ENCODE data around the gene C17orf78. TPM values are rescaled to one million over a fixed set of nuclear protein-coding genes. Genes with fewer than 3 reads are reported as not detected.
"Not testable (repeated sequence)": the region's sequence is repeated elsewhere in the genome, so short reads cannot be mapped to it uniquely, and the experiment has no call there.

Gene C17orf78
- not detected in 2 replicates for total RNA-seq

DNA sequence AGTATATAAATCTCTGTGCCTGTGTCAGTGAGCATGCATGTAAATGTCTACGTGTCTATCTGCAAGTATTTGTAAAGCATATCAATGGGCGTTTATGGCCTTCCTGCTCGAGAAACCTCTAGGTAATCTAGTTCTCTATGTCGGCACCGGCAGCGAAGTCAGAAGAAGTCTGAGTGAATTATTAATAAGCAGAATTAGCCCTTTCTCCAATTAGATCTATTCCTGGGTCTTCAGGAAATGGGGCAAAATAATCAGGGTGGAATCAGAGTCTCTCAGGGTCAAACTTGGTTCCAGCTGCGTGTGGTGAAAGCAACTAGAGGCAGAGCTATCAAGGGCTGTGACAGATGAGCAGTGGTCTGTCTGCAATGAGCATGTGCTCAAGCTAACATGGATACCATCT is at the start of gene C17orf78:
C17orf78 (plus strand) TSS at position 280 of the 400 bp plus-strand sequence; CDS start at position 388, 108 bp downstream.
- no peak for DNase-seq (ENCODE audit: low read depth in 2 of 2)

DNA sequence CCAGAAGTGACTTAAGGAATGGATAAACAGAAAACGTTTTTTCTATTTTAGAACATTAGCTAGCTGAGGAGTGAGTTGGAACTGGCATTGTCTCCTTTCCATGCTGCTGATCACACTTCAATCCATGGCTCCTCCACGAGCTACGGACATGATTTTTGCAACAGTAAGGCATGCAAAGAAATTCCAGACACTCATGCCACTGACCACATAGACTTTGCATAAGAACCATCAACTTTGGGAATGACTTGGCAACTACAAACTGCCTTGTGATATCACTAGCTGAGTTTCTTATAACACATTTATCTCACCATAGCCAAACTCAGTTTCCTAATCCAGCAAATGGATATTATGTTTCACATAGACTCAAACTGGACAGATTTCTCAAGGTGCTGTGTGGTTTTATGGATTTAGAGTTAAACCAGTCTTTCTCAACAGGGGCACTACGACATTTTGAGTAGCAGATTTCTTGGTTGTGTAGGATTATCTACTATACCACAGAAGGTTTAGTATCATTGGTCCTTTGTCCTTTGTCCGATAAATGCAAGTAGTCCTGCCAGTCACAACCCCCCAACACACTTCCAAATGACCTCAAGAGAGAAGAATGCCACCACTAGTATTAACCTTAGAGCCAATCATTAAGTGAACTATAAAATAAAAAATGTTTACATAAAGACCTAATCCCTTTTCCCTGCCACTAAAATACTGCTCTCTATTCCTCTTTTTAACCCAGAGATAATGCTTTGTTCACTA is 48.3 kb upstream of the C17orf78 start:
- no peak for DNase-seq (ENCODE audit: low read depth in 2 of 2)

DNA sequence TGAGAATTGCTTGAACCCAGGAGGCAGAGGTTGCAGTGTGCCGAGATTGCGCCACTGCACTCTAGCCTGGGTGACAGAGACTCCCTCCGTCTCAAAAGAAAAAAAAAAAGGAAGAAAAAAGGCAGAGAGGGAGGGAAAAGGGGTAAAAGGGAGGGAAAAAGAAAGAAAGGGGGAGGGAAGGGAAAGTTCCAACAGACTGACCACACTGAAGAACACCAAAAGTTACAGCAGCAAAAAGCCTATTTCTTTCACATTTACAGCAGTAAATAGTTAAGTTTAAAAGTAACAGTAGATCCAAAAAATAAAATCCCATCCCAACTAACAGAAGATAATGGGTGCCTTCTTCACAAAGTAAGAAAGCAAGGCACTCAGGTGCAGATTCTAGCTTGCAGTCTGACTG is 36.9 kb upstream of the C17orf78 start:
- DNase-seq (ENCODE audit: low read depth in 2 of 2), result no peak

DNA sequence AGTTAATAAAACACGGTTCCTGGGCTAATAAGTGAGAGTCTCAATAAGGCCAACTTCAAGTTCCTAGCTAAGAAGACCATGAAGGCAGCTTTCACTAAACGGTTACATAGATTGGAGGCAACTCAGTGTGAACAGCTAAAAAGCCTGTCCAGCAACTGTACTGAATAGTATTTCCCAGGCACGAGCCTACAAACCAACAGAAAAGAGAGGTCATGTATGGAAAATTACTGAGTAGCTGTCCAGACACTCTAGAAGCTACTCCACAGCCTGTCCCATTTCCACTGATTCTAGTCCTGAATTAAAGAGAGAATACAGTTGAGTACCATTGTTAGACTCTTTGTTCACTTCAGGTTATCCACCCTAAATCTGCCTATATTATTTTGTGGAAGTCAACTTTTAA is 36.5 kb upstream of the C17orf78 start:
- DNase-seq (ENCODE audit: low read depth in 2 of 2), result peak; percentile 18 to 41

DNA sequence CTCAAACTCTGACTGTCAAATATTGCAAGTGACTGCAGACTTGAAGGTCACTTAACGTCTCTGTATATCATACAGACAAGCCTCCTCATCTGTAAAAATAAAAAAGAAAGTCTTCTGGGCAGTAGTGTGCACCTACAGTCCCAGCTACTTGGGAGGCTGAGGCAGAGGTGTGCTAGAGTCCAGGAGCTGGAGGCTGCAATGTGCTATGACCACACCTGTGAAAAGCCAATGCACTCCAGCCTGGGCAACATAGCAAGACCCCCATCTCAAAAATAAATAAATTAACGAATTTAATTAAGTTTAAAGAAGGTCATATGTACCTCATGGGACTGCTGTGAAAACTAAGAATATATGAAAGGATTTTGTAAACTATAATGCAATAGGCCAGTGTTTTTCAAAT is 35.0 kb upstream of the C17orf78 start:
- DNase-seq (ENCODE audit: low read depth in 2 of 2), result no peak

DNA sequence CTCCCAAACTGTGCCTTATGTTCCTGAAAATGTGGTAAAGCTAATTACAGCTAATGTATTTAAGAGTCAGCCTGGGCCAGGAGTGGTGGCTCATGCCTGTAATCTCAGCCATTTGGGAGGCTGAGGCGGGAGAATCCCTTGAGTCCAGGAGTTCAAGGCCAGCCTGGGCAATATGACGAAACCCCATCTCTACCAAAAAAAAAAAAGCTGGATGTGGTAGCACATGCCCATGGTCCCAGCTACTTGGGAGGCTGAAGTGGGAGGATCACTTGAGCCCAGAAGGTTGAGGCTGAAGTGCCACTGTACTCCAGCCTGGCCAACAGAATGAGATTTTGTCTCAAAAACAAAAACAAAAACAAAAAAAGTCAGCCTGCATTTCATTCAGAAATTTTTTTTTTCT is 33.2 kb upstream of the C17orf78 start:
- no peak for DNase-seq (ENCODE audit: low read depth in 2 of 2)

DNA sequence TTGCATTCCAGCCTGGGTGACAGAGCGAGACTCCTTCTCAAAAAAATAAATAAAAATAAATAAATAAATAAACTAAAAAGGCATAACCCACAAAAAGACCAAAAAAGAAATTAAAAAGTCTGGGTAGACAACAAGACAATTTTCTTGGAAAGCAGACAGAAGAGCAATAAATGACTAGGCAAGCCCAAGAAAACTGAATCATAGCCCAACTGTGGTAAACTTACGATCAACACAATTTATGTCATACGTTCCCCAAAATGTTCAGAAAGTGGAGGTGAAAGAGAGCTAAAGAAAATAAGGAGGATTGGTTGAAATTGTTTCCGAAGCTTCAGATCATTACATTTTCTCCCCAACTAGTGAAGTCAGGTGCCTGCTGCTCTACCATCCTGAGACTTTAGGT is 31.3 kb upstream of the C17orf78 start:
- no peak for DNase-seq (ENCODE audit: low read depth in 2 of 2)

DNA sequence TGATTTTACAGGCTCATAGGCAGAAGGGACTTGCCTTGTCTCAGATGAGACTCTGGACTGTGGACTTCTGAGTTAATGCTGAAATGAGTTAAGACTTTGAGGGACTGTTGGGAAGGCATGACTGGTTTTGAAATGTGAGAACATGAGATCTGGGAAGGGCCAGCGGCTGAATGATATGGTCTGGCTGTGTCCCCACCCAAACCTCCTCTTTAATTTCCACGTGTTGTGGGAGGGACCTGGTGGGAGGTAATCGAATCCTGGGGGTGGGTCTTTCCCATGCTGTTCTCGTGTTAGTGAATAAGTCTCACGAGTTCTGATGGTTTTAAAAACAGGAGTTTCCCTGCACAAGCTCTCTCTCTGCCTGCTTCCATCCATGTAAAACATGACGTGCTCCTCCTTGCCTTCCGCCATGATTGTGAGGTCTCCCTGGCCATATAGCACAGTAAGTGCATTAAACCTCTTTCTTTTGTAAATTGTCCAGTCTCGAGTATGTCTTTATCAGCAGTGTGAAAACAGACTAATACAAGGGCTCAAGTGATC is 28.9 kb upstream of the C17orf78 start:
- DNase-seq (ENCODE audit: low read depth in 2 of 2), result not testable (repeated sequence)

DNA sequence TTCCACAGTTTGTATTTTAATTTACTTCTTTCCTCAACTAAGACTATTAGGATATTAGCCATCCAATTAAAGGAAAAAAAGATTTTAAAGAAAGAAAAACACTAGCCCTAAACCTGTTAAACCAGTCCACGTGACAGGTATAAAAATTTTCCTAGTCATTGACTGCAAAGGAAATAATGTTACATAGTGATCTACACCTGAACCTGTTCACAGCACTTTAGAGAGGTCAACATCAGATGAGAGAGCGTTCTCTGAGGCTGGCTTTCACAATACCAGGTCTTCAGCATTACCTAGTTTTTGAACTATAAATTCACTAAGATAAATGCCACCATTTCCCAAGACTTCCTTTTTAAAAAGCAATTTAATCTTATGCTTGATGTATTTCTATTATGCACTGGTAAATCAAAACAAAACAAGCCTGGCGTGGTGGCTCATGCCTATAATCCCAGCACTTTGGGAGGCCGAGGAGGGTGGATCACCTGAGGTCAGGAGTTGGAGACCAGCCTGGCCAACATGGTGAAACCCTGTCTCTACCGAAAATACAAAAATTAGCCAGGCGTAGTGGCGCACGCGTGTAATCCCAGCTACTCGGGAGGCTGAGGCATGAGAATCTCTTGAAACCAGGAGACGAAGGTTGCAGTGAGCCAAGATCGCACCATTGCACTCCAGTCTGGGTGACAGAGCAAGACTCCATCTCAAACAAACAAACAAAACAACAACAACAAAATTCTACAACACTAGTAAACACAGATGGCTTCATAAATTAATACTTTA is 18.8 kb upstream of the C17orf78 start:
- not testable (repeated sequence) for DNase-seq (ENCODE audit: low read depth in 2 of 2)

DNA sequence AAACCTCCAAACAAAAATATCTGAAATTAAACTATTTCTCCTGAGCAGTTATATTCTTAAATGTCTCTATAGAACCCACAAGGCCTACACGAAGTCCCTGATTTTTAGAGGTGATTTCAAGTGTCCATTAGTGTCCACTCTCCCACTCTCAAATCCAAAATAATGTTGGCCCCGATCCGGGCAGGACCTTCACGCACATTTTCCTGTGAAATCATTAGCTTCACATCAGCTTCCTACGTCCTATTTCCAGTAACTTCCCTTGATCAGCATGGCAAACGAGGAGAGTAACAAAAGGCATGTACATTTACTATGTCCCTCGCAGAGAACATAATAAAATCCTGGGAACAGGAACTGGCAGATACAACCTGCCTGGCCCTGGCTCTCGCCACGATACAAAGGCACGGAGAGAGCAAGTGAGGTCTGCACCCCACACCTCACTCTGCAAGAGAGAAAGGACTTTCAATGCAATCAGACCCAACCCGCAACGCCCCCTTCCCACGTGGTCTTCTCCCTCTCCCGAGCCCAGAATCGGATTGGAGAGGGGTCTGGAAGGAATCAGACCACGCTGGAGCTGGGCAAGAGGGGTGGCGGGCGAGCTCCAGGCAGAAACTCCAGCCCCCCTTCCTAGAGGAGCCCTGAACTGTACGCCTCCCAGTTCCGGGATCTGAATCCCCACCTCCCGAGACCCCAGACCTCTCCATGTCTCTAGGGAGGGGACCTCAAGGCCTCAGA is 17.5 kb upstream of the C17orf78 start:
- peak; percentile 14 to 74 for DNase-seq (ENCODE audit: low read depth in 2 of 2)

DNA sequence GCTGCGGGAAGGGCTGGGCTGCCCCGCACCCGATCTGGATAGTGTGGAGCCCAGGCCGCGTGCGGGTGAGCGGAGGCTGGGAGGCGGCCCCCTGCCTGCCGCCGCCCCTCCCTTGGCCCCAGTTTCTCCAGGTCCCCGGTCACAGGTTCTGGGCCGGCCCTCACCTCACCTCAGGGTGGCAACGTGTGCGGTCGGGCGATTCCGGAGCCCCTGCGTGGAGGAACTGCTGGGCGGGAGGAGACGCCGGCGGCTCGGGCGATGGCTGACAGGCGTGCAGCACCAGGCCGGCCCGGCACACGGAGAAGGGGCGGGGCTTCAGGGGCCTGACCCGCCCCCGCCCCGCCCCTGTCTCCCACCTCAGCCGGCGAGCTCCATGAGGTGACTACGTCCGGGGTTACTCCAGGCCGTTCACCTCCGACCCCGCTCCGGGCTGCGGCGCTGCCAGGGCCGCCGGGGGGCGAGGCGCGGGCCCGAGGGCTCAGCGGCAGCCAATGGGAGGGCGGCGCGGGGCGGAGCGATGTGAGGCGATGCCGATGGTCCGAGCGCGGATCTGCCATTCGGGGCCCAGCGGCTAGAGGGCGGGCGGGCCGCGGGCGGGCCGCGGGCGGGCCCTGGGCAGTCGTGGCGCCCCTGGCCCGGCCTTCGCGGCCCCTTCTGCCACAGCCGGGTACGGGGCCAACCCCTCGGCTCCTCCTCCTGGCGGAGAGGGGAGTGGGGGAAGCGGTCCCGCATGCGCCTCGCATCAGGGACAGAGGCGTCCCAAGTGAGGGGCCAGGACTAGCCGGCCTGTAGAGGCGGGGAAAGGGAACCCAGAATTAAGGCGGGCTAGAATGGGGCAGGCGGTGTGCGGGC is 16.7 kb upstream of the C17orf78 start:
- peak; percentile 87 to 95 for DNase-seq (ENCODE audit: low read depth in 2 of 2)

DNA sequence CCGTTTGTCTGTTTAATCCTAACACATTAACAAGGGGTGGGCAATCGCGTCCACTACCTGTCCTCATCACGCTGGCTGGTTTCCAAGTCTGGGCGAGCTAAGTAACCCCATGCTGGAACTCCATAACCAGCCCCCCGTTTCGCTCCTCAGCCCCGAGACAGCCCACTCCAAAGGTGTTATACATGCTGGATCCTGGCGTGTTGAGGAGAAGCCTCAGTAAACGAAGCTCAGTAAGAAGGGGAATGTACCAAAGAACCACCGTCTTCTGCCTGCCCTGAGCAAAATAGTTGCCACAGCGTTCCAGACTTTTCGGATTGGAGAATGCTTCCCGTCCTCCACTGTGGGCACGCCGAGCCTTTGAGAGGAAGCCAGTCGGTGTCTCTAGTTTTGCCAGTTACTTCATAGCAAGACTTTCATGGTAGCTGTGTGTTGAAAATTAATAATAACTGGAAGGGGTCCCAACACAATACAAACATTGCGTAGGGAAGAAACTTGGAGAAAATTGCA is 16.1 kb upstream of the C17orf78 start:
- DNase-seq (ENCODE audit: low read depth in 2 of 2), result peak in 1 of 2 donors; percentile 7

DNA sequence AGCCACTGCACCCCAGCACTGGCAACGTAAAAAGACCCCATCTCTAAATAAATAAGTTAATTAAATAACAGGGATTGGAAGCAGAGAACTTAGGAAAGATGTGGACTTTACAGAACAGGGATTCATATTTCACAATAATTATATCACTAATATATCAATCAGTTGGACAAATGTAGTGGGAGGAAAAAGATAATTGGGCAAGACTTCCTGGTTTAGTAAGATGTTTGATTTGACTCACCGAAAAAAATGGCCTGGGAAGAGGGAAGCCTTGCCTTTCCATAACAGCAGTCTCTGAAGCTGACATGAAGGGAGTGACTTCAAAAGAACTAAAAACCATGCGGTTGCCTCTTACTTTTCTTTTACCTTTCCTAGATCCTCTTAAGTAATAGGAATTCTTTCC is 15.2 kb upstream of the C17orf78 start:
- DNase-seq (ENCODE audit: low read depth in 2 of 2), result no peak

DNA sequence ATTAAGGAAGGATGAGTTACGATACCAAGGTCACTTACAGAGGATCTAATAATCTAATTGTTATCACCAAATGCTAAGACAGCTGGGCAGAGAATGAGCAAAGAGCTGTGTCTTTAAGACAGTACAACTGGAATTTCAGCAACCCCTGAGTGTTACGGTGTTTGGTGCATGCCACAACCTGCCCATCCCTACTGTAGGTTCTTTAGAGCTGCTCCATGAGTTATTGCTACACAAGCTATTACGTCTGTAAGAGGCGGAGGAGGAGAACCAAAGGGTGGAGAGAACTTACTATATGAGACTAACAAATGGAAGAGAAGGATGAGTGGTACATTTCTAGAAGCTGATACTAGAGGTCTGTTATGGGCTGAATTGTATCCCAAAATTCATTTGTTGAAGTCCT is 14.2 kb upstream of the C17orf78 start:
- no peak for DNase-seq (ENCODE audit: low read depth in 2 of 2)

DNA sequence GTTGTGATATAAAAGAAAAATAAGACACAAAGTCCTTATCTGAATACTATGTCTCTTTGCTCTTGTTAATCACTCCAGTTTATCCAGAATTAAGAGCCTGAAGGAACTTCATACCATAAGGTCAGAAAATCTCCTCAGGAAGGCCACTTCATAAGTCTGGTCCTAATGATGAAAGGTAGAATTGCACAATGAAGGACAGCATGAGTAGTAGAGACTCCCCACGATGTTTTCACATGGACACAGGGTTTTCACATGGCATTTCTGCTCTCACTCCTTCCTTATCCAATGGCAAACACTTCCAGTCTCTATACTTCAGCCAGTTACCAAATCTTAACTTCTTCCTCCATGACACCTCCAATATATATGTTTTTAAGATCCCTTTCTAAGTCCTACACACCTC is 10.2 kb upstream of the C17orf78 start:
- no peak for DNase-seq (ENCODE audit: low read depth in 2 of 2)

DNA sequence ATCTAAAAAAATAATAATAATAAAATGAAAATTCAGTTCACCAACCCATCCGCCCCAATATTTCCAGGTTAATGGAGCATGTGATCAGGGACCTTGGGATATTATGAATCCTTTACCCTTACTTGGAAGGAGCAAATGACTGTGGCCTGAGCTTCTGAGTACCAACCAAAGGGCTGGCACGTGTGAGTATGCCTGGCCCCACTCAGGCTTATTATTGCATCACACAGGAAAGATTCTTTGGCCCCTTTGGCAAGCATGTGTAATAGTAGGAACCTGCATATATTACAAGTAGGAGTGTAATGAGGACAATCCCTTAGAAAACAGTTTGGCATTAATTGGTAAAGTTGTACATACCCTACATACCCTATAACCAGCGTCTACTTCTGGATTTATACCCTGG is 7.2 kb upstream of the C17orf78 start:
- peak in 1 of 2 donors; percentile 20 for DNase-seq (ENCODE audit: low read depth in 2 of 2)

DNA sequence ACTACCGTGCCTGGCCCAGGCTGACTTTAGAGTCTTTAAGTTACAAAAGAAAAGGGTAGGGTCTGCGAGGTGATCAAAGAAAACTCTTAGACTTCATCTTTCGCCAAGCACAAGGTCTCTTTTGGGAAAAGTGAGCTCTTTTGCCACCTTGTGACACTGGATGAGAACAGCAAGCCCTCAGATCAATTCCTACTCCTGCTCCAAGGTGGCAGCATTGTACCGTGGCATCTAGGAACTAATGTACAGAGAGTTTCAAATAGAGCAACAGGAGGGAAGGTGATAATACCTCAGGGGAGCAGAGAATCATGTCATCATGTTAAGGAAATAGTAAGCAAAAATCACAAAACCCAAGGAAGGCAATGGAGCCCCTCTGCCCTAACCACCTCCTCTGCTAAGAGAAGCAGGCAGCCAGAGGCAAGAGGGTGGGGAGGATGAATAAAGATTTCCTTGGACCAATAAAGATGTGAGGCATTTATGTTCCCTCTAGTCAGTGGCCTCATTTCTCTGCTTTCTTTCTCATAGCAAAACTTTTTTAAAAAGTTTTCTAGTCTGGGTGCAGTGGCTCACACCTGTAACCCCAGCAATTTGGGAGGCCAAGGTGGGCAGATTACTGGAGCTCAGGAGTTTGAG is 2.1 kb upstream of the C17orf78 start:
- peak; percentile 80 to 87 for DNase-seq (ENCODE audit: low read depth in 2 of 2)

DNA sequence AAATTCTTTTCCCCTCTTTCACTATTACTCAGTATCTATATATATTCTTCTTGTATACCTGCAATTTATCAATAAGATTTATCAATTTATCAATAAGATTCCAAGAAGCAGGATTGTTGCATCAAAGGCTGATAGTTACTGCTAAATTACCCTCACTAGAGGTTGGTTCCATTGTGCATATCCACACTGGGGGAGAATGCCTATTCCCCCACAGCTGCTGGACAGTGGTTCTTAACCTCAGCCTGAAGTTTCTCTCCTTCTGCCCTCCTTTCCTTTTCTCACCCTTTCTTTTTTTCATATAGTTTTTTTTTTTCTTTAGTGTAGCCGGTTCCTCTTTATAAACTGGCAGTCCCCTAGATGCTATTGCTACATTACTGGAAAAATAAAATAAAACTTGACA is 6.3 kb downstream of the C17orf78 start:
- no peak for DNase-seq (ENCODE audit: low read depth in 2 of 2)

DNA sequence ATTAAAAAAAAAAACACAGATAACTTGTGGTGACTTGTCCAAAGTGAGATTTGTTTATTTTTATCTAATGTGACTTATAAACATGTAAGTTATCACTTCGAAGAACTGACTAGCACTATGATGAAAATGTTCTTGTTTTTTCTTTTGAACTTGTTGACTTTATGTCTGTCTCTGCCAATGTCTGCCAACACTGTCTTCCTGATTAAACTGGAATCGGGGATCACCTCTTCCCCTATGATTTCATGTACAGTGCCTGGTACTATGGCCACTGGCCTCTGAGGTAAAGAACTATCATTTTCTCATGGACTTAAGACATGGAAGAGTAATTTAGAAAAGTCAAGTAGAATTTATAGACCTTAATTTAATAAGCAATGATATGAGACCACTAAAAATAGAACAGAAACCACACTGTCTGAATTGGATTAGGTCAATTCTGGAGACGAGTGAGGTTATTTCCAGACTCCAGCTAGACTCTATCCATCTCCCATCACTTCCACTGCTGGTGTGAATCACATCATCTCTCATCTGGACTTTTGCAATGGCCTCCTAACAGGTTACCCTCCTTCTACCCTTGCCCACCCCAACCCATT is 8.9 kb downstream of the C17orf78 start:
- DNase-seq (ENCODE audit: low read depth in 2 of 2), result peak in 1 of 2 donors; percentile 30

DNA sequence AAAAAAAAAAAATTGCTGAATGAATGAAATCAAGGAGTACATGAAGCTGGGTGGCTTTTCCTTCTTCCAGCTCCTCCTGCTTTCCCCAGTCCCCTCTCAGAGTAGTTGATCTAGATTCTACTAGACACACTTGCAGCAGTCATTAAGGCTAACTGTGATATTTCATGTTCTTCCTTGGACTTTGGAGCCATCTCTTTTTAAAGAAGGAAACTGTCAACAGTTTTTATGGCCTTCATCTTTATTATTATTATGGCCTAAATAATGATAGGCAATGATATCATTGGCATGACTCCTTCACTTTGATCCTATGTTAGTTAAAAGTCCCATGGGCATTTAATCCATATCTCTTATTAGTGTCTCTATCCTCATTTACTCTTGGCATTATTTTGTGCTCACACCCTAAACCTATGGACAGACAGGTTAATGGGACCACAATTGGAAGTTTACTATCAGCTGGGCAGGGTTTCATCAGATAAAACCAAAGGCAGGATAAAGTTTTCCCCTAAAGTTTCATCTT is 9.7 kb downstream of the C17orf78 start:
- DNase-seq (ENCODE audit: low read depth in 2 of 2), result no peak
